IPS-NIHi7 (cell line): ENCODE results near the gene PSD2.
A peak's percentile ranks its signal among the peaks of the same experiment; 100 is the strongest.

Experiments used
- DNase-seq: peaks from one replicate; pipeline ENCODE4 v3.0.0; 2012; ENCODE audit warnings: mixed read lengths; ENCODE audit errors: extremely low spot score

PSD2 gene

DNA sequence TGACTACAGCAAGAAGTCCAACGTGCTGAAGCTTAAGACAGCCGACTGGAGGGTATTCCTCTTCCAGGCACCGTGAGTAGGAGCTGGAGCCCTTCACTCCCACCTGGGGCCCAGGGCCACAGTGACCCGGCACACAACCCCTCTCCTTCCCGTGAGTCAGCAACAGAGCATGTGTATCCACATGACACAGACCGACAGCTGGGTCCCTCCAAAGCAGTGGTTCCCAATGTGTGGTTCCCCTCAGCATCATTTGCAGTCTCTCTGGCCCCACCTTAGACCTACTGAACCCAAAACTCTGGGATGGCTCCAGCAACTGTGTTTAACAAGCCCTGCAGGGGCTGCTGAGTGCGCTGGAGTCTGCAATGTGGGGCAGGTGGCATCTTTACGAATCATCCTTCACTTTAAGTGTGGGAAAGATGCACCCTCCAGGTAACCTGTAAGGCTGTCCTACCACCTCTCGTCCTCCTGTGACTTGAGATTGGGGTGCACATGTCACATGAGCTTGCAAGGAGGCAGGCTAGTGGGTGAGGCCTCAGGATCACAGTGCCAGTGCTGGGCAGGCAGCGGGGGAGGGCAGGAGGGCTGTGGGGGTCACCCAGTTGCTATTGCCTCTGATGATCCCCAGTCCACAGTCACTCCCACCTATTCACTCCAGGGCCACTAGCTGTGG, 42.2 kb downstream of the PSD2 start:
- no peak for DNase-seq

GRCh38 chr5:139838381-139839197, 43.0 kb downstream of the PSD2 start:
- no peak for DNase-seq

GRCh38 chr5:139839232-139839815, 43.7 kb downstream of the PSD2 start:
- DNase-seq: no peak

GRCh38 chr5:139839918-139840317, 44.3 kb downstream of the PSD2 start:
- no peak for DNase-seq

DNA sequence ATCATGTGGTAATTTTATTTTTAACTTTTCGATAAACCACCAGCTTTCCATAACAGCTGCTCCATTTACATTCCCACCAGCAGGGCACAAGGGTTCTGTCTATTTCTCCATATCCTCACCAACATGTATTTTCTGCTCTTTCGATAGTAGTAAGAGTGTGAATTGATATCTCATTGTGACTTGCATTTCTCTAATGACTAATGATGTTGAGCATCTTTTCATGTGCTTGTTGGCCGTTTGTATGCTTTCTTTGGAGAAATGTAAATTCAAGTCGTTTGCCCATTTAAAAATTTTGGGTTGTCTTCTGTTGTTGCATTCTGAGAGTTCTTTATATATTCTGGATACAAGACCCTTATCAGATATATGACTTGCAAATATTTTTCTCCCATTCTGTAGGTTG, 45.9 kb downstream of the PSD2 start:
- DNase-seq: no peak

DNA sequence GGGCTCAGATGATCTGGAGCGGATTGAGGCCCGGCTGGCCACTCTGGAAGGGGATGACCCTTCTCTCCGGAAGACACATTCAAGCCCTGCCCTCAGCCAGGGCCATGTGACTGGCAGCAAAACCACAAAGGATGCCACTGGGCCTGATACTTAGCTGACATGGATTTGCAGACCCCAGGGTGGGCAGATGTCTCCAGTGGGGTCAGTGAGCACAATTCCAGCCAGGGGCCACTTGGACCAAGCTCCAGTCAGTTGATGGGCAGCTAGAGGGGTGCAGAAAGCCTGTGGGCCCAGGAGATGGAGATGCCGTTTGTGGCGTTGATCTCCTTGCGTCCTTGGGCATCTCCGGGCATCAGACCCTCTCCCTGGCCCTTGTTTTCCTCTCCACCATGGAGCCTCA, 46.7 kb downstream of the PSD2 start:
- no peak for DNase-seq

DNA sequence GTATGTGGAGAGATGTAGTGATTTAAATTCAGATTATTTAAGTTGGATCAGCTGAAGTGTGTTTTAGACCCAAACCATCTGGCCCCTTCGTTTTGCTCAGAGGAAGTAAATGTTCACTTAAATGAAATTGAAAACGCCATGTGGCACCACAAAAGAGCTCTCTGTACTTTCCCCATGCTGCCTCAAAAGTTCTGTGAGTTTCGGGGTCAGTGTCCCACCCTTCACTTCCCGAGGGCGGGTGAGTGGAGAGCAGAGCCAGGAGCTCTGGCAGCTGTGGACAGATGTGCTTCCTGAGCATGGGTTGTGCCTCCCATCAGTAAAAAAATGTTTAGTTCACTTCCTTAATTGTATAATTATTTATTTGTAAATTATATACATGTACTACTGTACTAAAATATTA, 48.4 kb downstream of the PSD2 start:
- DNase-seq: no peak

- DNase-seq: peak; percentile 92
These were observed 49.0 kb downstream of the PSD2 start for GRCh38 chr5:139844472-139845145.

DNA sequence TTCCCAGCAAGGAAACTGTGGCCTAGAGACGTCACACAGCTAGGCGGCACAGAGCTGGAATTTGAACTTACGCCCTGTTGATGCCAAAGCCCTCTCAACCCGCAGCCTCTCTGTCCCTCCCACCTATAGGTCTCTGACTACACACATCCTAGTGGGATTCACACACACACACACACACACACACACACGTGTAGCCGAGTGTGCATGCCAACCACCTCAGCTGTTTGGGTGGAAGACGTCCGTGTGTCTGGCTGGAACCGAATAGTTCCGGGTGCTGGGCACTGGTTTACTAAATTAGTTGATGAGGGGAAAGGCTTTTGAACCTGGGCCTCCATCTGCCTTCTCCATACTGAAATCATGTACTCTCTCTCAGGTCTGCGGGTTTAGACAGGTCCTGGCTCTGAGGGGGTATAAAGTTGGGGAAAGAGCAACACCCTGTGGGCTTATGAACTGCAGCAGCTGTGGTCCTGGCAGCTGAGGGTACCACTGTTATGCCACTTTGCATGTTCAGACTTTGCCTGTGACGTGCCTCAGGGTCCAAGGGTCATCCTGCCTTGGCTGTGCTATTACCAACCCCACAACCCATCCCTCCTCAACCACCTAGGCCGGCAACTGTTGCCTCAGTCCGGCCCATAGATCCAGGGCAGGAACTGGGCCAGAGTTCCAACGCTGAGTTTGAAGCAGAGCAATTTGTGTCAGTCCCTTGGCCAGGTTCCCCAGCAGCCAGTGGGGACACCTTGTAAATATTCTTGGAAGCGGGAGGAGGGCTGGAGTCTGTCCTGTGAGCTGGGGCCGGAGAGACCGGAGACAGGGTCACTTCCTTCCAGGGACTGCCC, 50.5 kb downstream of the PSD2 start:
- DNase-seq: no peak

DNA sequence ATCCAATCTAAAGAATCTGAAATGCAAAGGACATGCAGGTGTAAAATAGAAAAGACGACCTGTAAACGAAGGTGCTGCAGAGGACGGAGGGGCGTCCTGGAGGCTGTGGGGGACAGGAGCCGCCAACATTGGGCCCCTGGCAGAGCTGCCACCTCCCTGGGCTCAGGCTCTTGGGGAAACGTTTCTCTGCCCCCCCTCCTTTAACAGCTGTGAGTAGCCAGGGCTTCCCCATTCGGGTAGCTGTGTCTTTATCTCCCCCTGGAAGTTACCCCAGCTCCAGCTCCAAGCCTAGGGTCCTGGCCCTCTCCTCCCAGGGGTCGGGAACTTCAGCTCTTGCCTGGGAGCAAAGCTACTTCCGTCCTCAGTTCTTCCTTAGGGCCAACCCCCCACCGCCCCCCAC, 51.5 kb downstream of the PSD2 start:
- DNase-seq: no peak

DNA sequence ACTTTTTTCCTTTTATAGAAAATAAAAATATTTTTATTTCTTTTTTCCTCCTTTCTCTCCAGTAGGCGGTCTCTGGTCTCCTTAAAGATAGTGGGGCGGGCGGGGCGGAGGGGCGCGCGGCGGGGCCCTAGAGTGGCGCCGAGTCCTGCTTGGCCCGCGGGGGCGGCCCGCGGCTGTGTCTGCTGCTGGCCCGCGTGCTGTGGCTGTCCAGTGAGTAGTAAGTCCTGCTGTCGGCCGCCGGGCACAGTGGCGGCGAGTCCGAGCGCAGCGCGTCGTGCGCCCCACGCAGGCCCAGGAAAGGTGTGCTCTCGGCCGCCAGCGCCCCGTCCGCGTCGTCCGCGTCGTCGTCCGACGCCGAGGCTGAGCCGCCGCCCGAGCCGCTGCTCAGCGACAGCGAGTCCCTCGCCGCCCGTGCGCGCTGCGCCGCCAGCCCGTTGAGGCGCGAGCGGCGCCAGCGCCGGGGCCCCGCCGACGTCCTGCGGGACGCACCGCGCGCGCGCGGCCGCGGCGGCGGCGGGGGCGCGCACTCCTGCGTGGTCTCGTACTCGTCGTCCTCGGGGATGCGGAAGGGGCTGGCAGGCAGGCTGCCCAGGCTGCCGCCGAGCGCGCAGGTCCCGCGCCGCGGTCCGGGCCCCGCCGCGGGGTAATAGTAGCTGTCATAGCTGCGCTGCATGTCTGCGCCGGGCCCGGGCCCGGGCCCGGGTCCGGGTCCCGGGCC, 52.3 kb downstream of the PSD2 start:
- peak; percentile 77 for DNase-seq

DNA sequence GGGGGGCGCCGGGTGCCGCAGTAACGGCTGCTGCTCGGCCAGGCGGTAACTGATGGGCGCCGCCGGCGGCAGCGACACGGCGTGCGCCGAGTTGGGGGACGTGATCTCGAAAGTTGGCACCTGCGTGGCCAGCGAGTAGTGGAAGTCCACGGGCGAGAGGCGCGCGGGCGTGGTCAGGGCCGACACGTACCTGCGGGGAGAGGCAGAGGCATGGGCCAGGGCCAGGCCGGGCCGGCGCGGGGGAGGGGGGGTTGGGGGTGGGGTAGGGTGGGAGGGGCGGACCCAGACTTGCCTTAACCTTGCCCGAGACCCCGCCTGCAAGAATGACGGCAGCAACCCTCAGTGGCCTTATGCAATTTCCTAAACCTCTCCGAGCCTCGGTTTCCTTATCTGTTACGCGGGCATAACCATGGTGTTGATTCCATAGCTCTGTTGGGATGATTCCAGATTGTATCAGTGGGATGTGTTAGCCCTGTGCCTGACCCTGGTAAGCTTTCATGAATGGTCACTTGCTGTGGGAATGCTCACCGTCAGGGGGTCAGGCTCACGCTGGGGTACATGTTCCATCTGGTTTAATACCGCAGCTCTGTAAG, 53.0 kb downstream of the PSD2 start:
- DNase-seq: peak; percentile 65

DNA sequence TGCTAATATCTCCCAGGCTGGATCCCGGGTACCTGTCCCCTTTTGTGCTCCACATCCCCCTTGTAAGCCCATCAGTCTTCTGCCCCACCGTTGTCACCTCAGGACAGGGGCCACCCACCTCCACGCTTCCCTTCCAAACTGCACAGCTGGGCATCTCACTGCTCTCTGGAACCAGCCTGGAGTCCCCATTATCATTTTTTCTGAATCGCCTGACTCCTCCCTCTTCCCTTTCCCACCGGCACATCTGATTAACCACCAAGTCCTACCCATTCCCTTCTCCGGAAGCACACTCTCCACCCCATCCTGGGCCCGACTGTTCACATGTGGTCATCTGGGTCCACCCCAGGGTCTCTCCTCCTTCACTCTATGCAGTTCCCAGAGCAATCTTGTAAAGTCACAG, 53.9 kb downstream of the PSD2 start:
- DNase-seq: no peak

DNA sequence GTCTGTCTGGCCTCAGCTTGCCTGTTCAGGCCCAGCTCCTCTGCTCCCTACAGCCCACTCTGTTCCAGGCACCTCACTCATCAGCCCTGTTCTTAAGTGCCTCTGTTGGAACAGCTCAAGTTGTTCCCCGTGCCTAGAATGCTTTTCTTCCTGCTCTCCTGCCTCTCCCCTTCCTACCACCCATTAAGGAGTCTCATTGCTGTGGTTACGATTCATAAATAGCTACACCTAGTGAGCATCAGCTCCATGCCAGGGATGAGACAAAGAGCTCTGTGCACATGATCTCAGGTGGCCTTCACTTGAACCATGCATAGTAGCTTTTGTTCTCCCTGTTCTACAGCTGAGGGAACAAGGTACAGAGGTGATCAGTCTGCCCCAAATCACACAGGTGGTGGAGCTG, 54.3 kb downstream of the PSD2 start:
- no peak for DNase-seq

- no peak for DNase-seq
These were observed 54.9 kb downstream of the PSD2 start for GRCh38 chr5:139850423-139851016.

GRCh38 chr5:139851558-139851957, 56.0 kb downstream of the PSD2 start:
- DNase-seq: no peak

GRCh38 chr5:139852696-139853095, 57.1 kb downstream of the PSD2 start:
- DNase-seq: no peak

DNA sequence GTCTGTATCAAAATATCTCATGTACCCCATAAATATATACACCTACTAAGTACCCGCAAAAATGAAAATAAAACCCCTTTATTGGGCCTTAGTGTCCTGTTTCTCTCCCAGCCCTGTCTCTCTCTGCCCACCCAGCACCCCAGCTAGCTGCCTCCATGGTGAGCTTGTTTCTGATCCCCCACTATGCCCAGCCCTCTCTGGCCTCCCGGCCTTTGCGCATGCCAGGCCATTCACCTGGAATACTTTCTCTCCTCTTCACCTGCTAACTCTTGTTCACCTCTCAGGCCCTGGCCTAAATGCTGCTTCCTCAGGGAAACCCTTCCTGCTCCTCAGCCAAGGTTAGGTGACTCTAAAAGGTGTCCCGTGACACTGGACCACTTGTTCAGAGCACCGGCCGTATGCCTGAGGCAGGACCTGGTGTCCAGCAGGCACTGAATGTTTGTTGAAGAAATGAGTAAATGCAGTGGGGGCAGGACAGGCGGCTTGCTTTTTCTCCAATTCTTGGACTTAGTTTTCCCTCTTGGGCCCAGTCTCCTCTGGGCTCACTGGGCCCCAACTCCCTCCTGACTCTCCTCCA, 58.5 kb downstream of the PSD2 start:
- no peak for DNase-seq

GRCh38 chr5:139854953-139855352, 59.3 kb downstream of the PSD2 start:
- no peak for DNase-seq

DNA sequence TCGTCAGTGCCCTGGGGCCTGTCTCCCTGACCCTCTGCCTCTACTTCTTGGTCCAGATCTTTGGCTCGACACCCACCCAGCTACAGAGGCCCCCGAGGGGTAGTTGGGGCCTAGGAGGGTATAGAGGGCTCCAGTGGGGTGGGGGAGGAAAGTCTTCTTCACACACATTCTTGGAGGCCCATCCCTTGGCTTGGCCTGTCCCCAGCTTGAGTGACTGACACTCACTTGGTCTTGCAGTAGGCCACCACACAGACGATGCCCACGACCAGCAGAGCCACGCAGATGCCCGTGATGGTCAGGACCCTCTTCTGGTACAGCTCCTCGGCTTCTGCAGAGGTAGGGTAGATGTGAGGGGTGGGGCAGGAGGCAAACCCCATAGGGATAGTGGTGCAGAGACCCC, 59.8 kb downstream of the PSD2 start:
- no peak for DNase-seq
